Testis (tissue), 3 donors: ENCODE results near the gene SLC50A1. TPM values are rescaled to one million over a fixed set of nuclear protein-coding genes. Genes with fewer than 3 reads are reported as not detected.
"Not testable (repeated sequence)": the region's sequence is repeated elsewhere in the genome, so short reads cannot be mapped to it uniquely, and the experiment has no call there.

Experiments used
- DNase-seq: peaks from one replicate; pipeline ENCODE4 v3.0.0-alpha.2; 2019
- H3K27ac ChIP-seq, 2 donors: fragments of 200-600 bp; sonication (generic); one replicate each; pipeline ENCODE4 v1.5.1; 2019
- H3K27me3 ChIP-seq: fragments of 200-600 bp; sonication (generic); one replicate; pipeline ENCODE4 v1.5.1; 2019
- H3K36me3 ChIP-seq: fragments of 200-600 bp; sonication (generic); one replicate; pipeline ENCODE4 v1.5.1; 2017; ENCODE audit warnings: low read depth; ENCODE audit errors: missing control alignments
- H3K4me1 ChIP-seq: fragments of 200-600 bp; sonication (generic); one replicate; pipeline ENCODE4 v1.5.1; 2019
- H3K4me3 ChIP-seq, 2 donors: fragments of 200-600 bp; sonication (generic); one replicate each; pipeline ENCODE4 v1.5.1; 2017 to 2019
- H3K9me3 ChIP-seq: fragments of 200-600 bp; sonication (generic); one replicate; pipeline ENCODE4 v1.5.1; 2017
- POLR2A ChIP-seq: fragments of 450-650 bp; IDR thresholded peaks from one replicate; pipeline ENCODE4 v1.6.1; 2017; ENCODE audit warnings: antibody characterized with exemption, mild to moderate bottlenecking, moderate library complexity
- WGBS, 2 donors: methylation state at CpG; one replicate each; pipeline ENCODE4 v1.1.5; 2018; 5-methylcytosine and 5-hydroxymethylcytosine counted together
- intact Hi-C: fragments of 100-400 bp; cut with DNase I; formaldehyde crosslinking; loops from one replicate; pipeline ENCODE4 v1.15.1; 2023; ENCODE audit warnings: low total_unique reads
- polyA plus RNA-seq: library from polyadenylated mRNA; stranded (reverse); fragments of 350-450 nt; fragmentation: Illumina TruSeq; extraction: RNeasy Lipid Tissue Mini Kit (QIAGEN cat#74804); gene quantifications from one replicate; pipeline ENCODE4 v1.2.3, GENCODE V29; 2014; ENCODE audit warnings: low read depth, low replicate concordance; ENCODE audit not compliant: insufficient read depth
- total RNA-seq, 2 donors: library from RNA; depleted of rRNA; stranded (reverse); fragments of >200 nt; gene quantifications; one replicate each; pipeline ENCODE4 v1.2.3, GENCODE V29; 2016
- TF ChIP-seq, protein P1 (sequence below), 3 experiments: fragments of 450-650 bp in 2 of 3; fragments of 200-600 bp in 1 of 3; sonication (generic) in 1 of 3; IDR thresholded peaks; one replicate each; pipeline ENCODE4 v1.5.1; 2016 to 2019; ENCODE audit warnings: antibody characterized with exemption in 3 of 3, mild to moderate bottlenecking in 2 of 3, moderate library complexity in 1 of 3

The SLC50A1 gene
- total and polyA plus RNA-seq, 3 donors from 2014 or later = 25.2 to 33.7 (median 30.0) TPM

DNA sequence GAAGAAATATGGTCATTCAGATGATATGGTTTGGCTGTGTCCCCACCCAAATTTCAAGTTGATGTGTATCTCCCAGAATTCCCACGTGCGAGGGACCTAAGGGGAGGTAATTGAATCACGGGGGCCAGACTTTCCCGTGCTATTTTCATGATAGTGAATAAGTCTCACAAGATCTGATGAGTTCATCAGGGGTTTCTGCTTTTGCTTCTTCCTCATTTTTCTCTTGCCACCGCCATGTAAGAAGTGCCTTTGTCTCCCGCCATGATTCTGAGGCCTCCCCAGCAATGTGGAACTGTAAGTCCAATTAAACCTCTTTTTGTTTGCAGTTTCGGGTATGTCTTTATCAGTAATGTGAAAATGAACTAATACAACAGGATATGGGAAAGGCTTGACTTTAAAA, 6.1 kb downstream of the SLC50A1 start:
- no peak for TF ChIP-seq POLR2A
- TF ChIP-seq, protein P1, sequence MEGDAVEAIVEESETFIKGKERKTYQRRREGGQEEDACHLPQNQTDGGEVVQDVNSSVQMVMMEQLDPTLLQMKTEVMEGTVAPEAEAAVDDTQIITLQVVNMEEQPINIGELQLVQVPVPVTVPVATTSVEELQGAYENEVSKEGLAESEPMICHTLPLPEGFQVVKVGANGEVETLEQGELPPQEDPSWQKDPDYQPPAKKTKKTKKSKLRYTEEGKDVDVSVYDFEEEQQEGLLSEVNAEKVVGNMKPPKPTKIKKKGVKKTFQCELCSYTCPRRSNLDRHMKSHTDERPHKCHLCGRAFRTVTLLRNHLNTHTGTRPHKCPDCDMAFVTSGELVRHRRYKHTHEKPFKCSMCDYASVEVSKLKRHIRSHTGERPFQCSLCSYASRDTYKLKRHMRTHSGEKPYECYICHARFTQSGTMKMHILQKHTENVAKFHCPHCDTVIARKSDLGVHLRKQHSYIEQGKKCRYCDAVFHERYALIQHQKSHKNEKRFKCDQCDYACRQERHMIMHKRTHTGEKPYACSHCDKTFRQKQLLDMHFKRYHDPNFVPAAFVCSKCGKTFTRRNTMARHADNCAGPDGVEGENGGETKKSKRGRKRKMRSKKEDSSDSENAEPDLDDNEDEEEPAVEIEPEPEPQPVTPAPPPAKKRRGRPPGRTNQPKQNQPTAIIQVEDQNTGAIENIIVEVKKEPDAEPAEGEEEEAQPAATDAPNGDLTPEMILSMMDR (IDR thresholded peaks at IDR 0.05) = no peak
- H3K4me3 ChIP-seq = no peak overlapping the region
- no peak for DNase-seq
- peaks cover 12% of the 10 kb centered on the region for H3K4me1 ChIP-seq
- intact Hi-C loops = no loop called here
- 82 to 88% methylated on average over 7 of the region's 7 CpGs for WGBS, 2 donors
- H3K27ac ChIP-seq = no peak overlapping the region
- no peaks in the 10 kb centered on the region for H3K27me3 ChIP-seq
- H3K9me3 ChIP-seq = no peaks in the 10 kb centered on the region
- no peaks in the 10 kb centered on the region for H3K36me3 ChIP-seq

DNA sequence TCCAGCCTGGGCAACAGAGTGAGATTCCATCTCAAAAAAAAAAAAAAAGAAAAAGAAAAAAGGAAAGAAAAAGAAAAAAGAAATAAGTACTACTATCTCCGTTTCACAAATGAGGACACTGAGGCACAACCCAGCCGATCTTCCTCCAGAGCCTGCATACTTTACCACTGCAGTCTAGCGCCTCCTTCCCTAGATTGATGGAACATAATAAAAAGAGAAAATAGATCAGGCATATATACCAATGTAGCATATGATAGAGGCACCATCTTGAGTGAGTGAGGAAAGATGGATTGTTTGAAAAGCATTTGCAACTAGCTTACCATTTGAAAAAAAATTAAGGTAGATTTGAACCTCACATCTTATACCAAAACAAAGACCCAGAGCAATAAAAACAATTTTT, 9.8 kb downstream of the SLC50A1 start:
- Histone ChIP-seq H3K4me1 (no peaks in the 10 kb centered on the region), H3K27me3 (no peaks in the 10 kb centered on the region), H3K27ac (no peak overlapping the region), H3K9me3 (no peaks in the 10 kb centered on the region), H3K36me3 (no peaks in the 10 kb centered on the region), H3K4me3 (no peak overlapping the region)
- 88 to 92% methylated on average over 3 of the region's 3 CpGs for WGBS, 2 donors
- intact Hi-C loops = no loop called here
- TF ChIP-seq, protein P1 (IDR thresholded peaks at IDR 0.05) = no peak
- TF ChIP-seq POLR2A = no peak
- no peak for DNase-seq

DNA sequence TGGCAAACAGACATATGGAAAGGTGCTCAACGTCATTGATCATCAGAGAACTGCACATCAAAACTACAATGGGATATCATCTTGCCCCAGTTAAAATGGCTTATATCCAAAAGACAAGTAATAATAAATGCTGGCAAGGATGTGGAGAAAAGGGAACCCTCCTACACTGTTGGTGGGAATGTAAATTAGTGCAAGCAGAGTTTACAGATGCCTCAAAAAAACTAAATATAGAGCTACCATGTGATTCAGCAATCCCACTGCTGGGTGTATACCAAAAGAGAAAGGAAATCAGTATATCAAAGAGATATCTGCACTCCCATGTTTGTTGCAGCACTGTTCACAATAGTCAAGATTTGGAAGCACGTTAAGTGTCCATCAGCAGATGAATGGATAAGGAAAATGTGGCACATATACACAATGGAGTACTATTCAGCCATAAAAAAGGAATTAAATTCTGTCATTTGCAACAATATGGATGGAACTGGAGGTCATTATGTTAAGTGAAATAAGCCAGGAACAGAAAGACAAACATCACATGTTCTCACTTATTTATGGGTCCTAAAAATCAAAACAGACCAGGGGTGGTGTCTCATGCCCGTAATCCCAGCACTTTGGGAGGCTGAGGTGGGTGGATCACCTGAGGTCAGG, 20.5 kb downstream of the SLC50A1 start:
- H3K4me3 ChIP-seq, H3K9me3 ChIP-seq, intact Hi-C loops, H3K27me3 ChIP-seq, H3K36me3 ChIP-seq, DNase-seq, H3K4me1 ChIP-seq, H3K27ac ChIP-seq: not testable (repeated sequence)
- 74% methylated on average over 3 of the region's 3 CpGs for WGBS, 2 donors

DNA sequence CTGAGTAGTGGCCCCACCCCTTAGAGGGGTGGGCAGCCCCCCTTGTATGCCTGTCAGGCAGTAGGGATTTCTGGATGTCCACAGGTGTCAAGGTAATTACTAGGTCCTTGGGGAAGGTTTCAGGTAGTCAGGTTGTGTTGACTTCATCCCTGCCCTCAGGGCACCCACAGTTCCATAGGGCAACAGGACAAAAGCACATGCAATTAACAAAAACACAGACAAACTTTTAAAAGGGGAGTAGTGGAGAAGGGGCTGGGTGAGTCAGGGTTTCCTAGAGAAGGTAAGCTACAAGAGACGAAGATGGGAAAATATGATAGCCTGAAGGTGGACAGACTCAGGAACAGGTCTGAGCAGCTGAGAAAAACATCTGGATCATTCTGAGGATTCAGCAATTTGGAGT, 23.3 kb downstream of the SLC50A1 start:
- TF ChIP-seq, protein P1 (IDR thresholded peaks at IDR 0.05) = no peak
- no peak for TF ChIP-seq POLR2A
- intact Hi-C loops = no loop called here
- Histone ChIP-seq H3K27ac (no peak overlapping the region), H3K27me3 (no peaks in the 10 kb centered on the region), H3K4me3 (no peak overlapping the region), H3K4me1 (no peaks in the 10 kb centered on the region), H3K36me3 (no peaks in the 10 kb centered on the region), H3K9me3 (no peaks in the 10 kb centered on the region)
- no peak for DNase-seq
- WGBS, 2 donors = 80 to 93% methylated on average over 1 of the region's 1 CpG

DNA sequence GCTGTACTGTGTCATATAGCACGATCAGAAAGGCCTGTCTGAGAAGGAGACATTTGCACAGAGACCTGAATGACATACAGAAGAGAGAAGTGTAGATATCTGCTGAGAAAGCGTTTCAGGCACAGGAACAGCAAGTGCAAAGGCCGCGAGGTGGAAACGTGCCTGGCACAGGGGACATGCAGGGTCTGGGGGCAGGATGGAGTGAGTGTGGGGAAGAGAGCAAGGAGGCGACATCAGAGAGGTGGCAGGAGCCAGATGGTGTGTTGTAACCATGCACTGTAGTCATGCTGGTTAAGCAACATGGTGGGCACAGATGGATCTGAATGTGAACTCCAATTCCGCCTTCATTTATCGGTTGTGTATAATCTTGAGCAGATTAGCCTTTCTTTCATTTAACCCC, 24.5 kb downstream of the SLC50A1 start:
- no peaks in the 10 kb centered on the region for H3K27me3 ChIP-seq
- no peaks in the 10 kb centered on the region for H3K9me3 ChIP-seq
- H3K36me3 ChIP-seq = no peaks in the 10 kb centered on the region
- no peaks in the 10 kb centered on the region for H3K4me1 ChIP-seq
- 77 to 82% methylated on average over 8 of the region's 8 CpGs for WGBS, 2 donors
- intact Hi-C loops = no loop called here
- H3K4me3 ChIP-seq = no peak overlapping the region
- TF ChIP-seq, protein P1 (IDR thresholded peaks at IDR 0.05) = no peak
- TF ChIP-seq POLR2A = no peak
- no peak overlapping the region for H3K27ac ChIP-seq
- no peak for DNase-seq

DNA sequence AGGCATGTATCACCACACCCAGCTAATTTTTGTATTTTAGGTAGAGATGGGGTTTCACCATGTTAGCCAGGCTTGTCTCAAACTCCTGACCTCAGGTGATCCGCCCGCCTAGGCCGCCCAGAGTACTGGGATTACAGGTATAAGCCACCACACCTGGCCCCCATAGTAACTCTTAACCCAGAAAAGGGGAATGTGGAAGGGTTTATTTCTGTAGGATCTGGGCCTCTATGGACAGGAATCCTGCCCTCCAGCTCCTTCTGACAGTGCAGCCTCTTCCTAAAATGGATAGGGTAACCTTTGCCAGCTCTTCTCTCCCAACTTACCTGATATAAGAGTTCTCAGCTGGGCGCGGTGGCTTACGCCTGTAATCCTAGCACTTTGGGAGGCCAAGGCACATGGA, 27.0 kb downstream of the SLC50A1 start:
- H3K9me3 ChIP-seq, H3K27ac ChIP-seq, H3K4me1 ChIP-seq, H3K27me3 ChIP-seq, H3K36me3 ChIP-seq, DNase-seq, H3K4me3 ChIP-seq, intact Hi-C loops: not testable (repeated sequence)
- WGBS, 2 donors = 90 to 98% methylated on average over 6 of the region's 6 CpGs

DNA sequence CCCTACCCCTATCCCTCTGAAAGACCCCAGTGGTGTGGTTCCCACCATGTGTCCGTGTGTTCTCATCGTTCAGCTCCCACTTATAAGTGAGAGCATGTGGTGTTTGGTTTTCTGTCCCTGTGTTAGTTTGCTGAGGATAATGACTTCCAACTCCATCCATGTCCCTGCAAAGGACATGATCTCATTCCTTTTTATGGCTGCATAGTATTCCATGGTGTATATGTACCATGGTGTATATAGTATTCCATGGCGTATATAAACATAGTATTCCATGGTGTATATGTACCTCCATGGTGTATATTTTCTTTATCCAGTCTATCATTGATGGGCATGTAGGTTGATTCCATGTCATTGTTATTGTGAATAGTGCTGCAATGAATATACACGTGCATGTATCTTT, 28.1 kb downstream of the SLC50A1 start:
- H3K9me3 ChIP-seq, intact Hi-C loops, H3K4me3 ChIP-seq, H3K27me3 ChIP-seq, H3K27ac ChIP-seq, H3K36me3 ChIP-seq, DNase-seq: not testable (repeated sequence)
- 96% methylated on average over 4 of the region's 4 CpGs for WGBS, 2 donors
- H3K4me1 ChIP-seq = peaks cover 14% of the 10 kb centered on the region

DNA sequence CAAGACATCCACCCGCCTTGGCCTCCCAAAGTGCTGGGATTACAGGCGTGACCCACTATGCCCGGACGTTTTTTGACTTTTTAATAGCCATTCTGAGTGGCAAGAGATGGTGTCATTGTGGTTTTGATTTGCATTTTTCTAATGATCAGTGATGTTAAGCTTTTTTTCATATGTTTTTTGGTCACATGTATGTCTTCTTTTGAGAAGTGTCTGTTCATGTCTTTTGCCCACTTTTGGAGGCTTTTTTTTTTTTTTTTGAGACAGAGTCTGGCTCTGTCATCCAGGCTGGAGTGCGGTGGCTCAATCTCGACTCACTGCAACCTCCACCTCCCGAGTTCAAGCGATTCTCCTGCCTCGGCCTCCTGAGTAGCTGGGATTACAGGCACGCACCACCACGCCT, 29.0 kb downstream of the SLC50A1 start:
- intact Hi-C loops = loop anchor here (5.0 kb wide), 1 partner anchor 72 kb away; no protein-coding TSS in a partner anchor
- H3K36me3 ChIP-seq, H3K27me3 ChIP-seq, H3K4me3 ChIP-seq, DNase-seq, H3K27ac ChIP-seq, H3K9me3 ChIP-seq: not testable (repeated sequence)
- H3K4me1 ChIP-seq = peaks cover 21% of the 10 kb centered on the region
- 88 to 97% methylated on average over 11 of the region's 11 CpGs for WGBS, 2 donors
